Rectal smooth muscle tissue (tissue), 1 donor: ENCODE data around the gene GPR139.

Experiments used
- H3K27ac ChIP-seq: one replicate; pipeline ENCODE4 v1.7.0; 2013; ENCODE audit warnings: low read depth, low read length, inconsistent platforms
- H3K27me3 ChIP-seq: one replicate; pipeline ENCODE4 v1.7.0; 2013; ENCODE audit warnings: low read length; ENCODE audit not compliant: control insufficient read depth, insufficient read depth
- H3K36me3 ChIP-seq: one replicate; pipeline ENCODE4 v1.7.0; 2013; ENCODE audit warnings: low read length; ENCODE audit not compliant: control insufficient read depth, insufficient read depth
- H3K4me1 ChIP-seq: one replicate; pipeline ENCODE4 v1.7.0; 2013; ENCODE audit warnings: low read length; ENCODE audit not compliant: control insufficient read depth, insufficient read depth
- H3K4me3 ChIP-seq: one replicate; pipeline ENCODE4 v1.7.0; 2013; ENCODE audit warnings: low read length
- H3K9ac ChIP-seq: one replicate; pipeline ENCODE4 v1.7.0; 2013; ENCODE audit warnings: low read length

Gene GPR139

DNA sequence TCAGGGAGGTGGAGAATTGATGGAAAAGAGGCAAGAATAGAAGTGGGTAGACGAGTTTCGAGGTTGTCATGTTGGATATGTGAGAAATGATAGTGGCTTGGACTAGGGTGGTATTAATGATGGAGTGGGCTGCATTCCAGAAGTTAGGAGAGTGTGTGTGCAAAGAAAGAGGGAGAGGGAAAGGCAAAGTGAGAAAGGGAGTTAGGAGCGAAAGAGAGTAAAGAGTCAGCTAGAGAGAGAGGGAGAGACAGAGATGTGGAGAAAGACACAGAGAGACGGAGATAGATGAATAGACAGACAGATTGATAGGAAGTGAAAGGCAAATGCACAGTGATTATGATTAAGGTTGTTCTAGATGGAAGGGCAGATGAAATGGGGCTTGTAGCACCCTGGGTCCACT lies 5.4 kb upstream of the GPR139 start:
- Histone ChIP-seq H3K36me3 (no peaks in the 10 kb centered on the region), H3K27me3 (peaks cover 3% of the 10 kb centered on the region), H3K4me1 (no peaks in the 10 kb centered on the region), H3K27ac (no peak overlapping the region), H3K9ac (no peak overlapping the region), H3K4me3 (no peak overlapping the region)

DNA sequence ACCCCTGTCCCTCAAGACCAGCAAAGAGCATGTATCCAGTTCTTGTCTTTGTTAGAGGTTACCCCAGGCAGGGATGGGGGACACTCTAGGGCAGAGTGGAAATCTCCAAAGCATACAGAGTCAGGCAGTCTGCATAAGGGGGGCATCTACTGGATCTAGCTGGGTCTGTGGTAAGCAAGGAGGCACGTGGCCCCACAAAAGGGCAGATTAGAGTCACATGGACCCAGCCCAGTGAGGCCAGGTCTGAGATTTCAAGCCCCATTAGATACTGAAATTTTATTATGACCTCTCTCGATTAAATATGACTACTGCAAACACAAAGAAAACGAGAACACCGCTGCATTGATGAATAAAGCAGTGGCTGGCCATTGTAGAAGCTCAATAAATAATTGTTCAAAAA lies 1.6 kb upstream of the GPR139 start:
- Histone ChIP-seq H3K27ac (no peak overlapping the region), H3K4me1 (no peaks in the 10 kb centered on the region), H3K9ac (no peak overlapping the region), H3K4me3 (no peak overlapping the region), H3K36me3 (no peaks in the 10 kb centered on the region), H3K27me3 (peaks cover 7% of the 10 kb centered on the region)

DNA sequence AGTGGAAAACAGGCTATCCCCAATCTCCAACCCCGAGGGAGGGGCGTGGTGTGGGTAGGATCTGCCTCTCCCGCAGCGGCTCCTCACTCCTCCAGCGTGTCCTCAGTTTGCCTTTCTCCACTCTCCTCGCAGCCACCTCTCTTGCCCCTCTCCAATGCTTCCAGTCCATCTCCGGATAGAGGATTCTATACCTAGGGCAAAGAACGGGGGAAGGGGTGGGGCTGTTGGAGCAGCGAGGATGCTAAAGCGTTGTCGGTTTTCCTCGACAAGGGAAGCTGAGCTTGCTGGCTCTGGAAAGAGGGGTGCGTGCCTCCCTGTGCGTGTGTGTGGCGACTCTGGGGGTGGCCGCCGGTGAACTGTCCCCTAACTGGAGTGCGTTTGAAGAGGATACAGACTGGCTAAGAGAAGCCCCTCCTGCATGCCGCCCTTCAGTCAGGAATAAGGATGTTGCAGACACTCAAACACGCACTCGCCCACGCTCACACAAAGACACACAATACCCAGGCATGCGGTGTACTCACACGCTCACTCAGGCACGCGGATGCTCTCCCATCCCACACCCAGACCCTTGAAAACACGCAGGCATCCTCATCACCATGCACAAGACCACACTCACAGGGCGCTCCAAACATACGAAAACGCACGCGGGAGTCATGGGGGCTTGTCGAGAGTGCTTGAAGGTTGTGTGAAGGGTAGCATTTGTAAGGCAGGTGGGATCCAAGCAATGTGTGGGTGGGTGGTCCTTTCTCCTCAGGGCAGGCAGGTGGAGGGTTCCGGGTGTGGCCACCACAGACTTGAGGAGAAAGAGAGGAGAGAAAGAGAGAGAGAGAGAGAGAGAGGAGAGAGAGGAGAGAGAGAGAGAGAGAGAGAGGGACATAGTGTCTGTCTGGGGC lies 655 bp upstream of the GPR139 start:
- H3K36me3 ChIP-seq: no peaks in the 10 kb centered on the region
- no peak overlapping the region for H3K9ac ChIP-seq
- no peaks in the 10 kb centered on the region for H3K4me1 ChIP-seq
- H3K27ac ChIP-seq: no peak overlapping the region
- H3K27me3 ChIP-seq: peaks cover 7% of the 10 kb centered on the region
- no peak overlapping the region for H3K4me3 ChIP-seq

DNA sequence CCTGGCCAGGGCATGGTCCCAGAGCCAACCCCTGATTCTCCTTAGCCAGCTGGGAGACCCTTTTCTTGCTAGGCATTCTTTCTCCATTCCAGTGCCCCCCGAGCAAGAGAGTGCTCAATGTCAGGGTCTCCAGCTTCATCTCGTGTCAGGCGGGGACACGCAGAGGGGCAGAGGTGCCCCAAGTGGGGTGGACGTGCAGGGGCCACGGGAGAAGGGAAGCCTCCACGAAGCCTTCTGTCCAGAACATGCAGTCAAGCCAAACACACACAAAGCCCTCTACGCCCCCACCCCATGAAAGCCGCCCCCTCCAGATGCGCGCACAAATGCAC lies 852 bp downstream of the GPR139 start:
- Histone ChIP-seq H3K27me3 (peaks cover 7% of the 10 kb centered on the region), H3K4me1 (no peaks in the 10 kb centered on the region), H3K4me3 (no peak overlapping the region), H3K36me3 (no peaks in the 10 kb centered on the region), H3K9ac (no peak overlapping the region), H3K27ac (no peak overlapping the region)

DNA sequence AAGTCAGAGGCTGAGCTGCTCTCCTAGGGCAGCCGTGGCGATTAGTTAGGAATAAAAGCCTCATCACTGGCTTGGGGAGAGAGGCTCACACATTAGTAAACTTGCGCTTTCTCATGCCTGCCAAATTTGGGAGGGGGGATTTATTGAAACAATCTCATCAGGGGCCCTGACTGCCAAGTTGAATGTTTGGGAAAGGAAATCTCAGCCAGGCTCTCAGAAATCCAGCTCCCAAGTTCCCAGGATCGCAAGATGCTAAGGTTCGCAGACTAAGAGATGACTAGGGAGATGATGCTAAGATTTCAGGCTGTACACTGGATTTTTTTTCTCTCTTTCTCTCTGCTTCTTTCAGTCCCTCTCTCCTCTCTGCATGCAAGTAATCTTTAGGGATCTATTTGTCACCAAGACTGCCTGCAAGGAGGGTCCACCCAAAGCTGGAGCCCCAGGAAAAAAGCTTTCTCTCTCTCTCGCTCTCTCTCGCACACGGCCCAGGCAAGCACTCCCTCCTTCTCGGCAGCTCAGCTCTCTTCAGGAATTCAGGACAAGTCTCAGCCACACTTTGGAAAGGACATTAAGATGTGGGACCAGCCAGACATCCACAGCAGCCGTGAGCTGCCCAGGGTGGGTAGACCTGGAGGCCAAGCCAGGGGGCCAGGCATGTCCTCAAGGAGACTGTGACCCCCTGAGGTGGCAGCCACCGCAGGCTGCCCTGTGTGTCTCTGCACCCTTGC lies 1.4 kb downstream of the GPR139 start:
- H3K4me1 ChIP-seq: no peaks in the 10 kb centered on the region
- no peak overlapping the region for H3K9ac ChIP-seq
- H3K36me3 ChIP-seq: no peaks in the 10 kb centered on the region
- H3K4me3 ChIP-seq: no peak overlapping the region
- peaks cover 7% of the 10 kb centered on the region for H3K27me3 ChIP-seq
- no peak overlapping the region for H3K27ac ChIP-seq

DNA sequence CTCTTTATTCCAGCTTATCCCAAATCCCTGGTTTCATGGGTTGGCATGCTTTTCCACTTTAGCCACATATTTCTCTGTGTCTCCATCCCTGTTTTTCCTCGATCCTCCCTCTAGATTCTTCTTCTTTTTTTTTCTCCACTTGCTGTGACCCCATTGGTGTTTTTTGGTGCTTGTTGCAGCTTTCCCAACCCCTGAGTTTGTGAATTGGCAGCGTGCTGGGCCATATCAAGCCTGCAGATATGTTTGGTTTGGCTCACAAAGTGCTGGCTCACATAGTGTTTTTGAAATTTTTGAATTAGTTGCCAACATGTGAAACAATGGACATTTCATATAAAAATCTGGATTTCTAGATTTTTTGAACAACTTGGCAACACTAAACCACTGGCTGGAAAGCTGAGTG lies 8.8 kb downstream of the GPR139 start:
- Histone ChIP-seq H3K9ac (no peak overlapping the region), H3K27me3 (no peaks in the 10 kb centered on the region), H3K36me3 (no peaks in the 10 kb centered on the region), H3K4me1 (no peaks in the 10 kb centered on the region), H3K4me3 (no peak overlapping the region), H3K27ac (no peak overlapping the region)

DNA sequence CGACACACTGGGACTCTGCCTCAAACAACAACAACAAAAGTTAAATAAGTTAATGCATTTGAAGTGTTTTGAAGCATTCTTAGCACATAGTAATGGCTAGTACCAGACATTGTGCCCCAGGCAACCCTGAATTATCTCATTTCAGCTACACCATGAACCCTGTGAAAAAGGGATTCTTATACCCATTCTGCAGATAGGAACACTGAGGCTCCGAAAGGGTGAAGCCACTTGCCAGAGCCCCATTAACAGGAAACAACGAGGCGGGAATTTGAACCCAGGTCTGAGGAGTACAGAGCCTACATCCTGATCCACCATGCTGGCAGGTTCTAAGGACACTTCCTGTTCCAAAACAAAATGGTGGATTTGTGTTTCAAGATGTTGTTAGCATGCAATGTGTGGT lies 9.2 kb downstream of the GPR139 start:
- Histone ChIP-seq H3K36me3 (no peaks in the 10 kb centered on the region), H3K4me3 (no peak overlapping the region), H3K27ac (no peak overlapping the region), H3K4me1 (no peaks in the 10 kb centered on the region), H3K9ac (no peak overlapping the region), H3K27me3 (no peaks in the 10 kb centered on the region)

DNA sequence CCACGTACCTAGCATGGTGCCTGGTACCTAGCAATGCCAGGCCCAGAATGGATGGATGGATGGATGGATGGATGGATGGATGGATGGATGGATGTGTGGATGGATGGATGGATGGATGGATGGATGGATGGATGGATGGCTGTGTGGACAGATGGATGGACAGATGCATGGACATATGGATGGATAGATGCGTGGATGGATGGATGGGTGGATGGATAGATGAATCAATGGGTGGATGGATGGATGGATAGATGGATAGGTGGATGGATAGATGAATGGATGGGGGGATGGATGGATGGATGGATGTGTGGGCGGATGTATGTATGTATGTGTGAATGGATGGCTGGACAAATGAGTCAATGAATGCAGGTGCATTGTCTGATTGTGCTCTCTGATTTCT lies 12.6 kb downstream of the GPR139 start:
- Histone ChIP-seq H3K4me3 (no peak overlapping the region), H3K36me3 (no peaks in the 10 kb centered on the region), H3K4me1 (no peaks in the 10 kb centered on the region), H3K27ac (no peak overlapping the region), H3K9ac (no peak overlapping the region), H3K27me3 (no peaks in the 10 kb centered on the region)

DNA sequence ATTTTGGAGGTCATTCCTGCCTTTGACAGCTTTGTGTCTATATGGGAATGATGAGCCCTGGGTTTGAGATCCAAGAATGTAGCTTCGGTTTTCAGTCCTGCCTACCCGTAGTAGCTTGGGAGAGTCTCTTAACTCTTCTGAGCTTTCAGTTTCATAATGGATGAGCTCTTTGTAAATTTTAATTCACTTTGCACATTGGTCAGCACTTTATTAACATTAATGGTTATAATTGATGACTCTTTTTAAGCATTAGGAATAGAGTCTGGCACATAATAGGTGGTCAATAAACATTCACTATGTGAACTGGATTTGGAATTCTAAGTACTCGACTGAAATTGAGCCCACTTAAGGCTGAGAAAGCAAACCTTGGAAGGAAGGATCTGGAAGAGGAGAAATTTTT lies 17.3 kb downstream of the GPR139 start:
- no peaks in the 10 kb centered on the region for H3K27me3 ChIP-seq
- H3K27ac ChIP-seq: no peak overlapping the region
- no peaks in the 10 kb centered on the region for H3K36me3 ChIP-seq
- no peak overlapping the region for H3K4me3 ChIP-seq
- H3K4me1 ChIP-seq: no peaks in the 10 kb centered on the region
- H3K9ac ChIP-seq: no peak overlapping the region

DNA sequence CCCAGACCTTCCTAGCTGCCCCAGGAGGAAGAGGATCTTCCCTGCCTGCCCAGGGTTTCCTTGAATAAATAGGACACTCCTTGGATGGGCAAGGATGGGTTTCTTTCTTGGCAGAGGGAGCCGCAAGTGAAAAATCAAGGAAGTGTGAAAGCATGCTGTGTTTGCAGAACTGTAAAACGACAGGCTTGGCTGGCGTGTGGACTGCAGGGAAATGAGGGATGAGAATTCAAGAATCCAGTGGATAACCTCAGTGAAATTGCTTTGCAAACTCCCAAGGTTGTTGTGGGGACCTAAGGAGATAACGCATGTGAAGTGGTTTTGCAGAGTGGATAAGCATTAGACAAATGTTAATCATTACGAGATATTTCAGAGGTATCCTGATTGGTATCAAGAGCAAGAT lies 20.4 kb downstream of the GPR139 start:
- H3K27me3 ChIP-seq: peaks cover 4% of the 10 kb centered on the region
- H3K4me1 ChIP-seq: no peaks in the 10 kb centered on the region
- H3K36me3 ChIP-seq: no peaks in the 10 kb centered on the region
- H3K9ac ChIP-seq: no peak overlapping the region
- no peak overlapping the region for H3K27ac ChIP-seq
- no peak overlapping the region for H3K4me3 ChIP-seq

DNA sequence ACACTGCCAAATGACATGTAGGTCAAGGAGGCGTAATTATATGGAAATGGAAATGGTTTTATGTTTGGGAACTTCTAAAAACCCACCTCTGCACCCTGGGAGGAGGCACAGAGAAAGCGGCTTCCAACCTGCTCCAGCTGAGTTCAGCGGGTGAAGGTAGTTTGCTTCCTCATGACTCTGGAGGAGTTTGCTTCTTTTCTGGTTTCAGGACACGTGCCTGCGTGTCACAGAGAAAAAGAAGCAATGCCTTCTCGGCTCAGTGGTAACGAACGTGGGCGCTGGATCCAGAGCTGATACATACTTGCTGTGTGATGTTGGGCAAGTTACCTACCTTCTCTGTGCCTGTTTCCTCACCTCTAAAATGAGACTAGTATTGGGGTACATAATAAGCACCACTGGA lies 22.1 kb downstream of the GPR139 start:
- no peak overlapping the region for H3K27ac ChIP-seq
- no peaks in the 10 kb centered on the region for H3K4me1 ChIP-seq
- H3K9ac ChIP-seq: no peak overlapping the region
- peaks cover 4% of the 10 kb centered on the region for H3K27me3 ChIP-seq
- H3K4me3 ChIP-seq: no peak overlapping the region
- no peaks in the 10 kb centered on the region for H3K36me3 ChIP-seq

DNA sequence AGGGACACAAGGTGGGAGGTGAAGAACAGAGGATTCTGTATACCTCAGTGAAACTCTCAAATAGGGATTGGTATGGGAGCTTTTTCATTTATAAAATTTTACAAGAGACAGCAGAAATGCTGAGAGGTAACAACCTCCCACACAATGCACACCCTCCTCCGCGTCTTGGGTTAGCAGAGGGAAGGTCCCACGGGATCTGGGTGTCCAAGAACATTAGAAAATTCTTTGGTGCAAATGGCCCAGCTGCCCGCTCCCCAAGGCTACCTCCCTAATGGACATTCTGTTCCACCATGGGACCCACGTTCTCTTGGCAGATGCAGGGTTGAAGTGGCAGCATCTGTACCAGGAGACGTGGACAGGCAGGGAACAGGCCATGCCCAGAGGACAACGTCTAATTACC lies 22.5 kb downstream of the GPR139 start:
- Histone ChIP-seq H3K9ac (no peak overlapping the region), H3K36me3 (no peaks in the 10 kb centered on the region), H3K4me3 (no peak overlapping the region), H3K4me1 (no peaks in the 10 kb centered on the region), H3K27me3 (peaks cover 4% of the 10 kb centered on the region), H3K27ac (no peak overlapping the region)

DNA sequence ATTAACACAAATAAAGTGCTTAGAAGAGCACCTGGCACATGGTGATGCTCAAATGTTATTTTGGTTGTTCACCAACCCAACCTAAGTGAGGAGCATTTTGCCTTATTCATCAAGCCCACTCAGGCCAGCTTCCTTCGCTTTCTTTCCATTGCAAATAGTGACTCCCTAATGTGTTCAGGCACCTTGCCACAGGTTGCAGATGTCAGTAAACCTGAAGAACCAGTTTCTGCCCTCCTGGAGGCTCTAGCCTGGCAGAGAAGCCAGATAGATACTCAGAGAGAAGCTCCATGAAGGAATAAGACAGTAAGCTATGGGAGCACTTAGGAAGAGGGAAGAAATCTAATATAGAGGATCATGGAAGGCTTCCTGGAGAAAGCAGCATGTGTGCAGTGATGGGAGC lies 23.9 kb downstream of the GPR139 start:
- no peak overlapping the region for H3K27ac ChIP-seq
- no peaks in the 10 kb centered on the region for H3K4me1 ChIP-seq
- H3K36me3 ChIP-seq: no peaks in the 10 kb centered on the region
- H3K9ac ChIP-seq: no peak overlapping the region
- peaks cover 4% of the 10 kb centered on the region for H3K27me3 ChIP-seq
- H3K4me3 ChIP-seq: no peak overlapping the region
